Liver (tissue), 9 donors: ENCODE measurements around the gene CASQ2. TPM values are rescaled to one million over a fixed set of nuclear protein-coding genes. Genes with fewer than 3 reads are reported as not detected.

Experiments used
- DNase-seq: peaks from one replicate; pipeline ENCODE4 v3.0.0-alpha.2; 2017; ENCODE audit warnings: low spot score
- H3K27ac ChIP-seq, 2 donors: one replicate each; pipeline ENCODE4 v1.7.0; 2013; ENCODE audit warnings: inconsistent platforms in 2 of 2, low read length in 2 of 2, control low read depth in 1 of 2, low read depth in 1 of 2, mild to moderate bottlenecking in 1 of 2
- H3K27me3 ChIP-seq, 4 donors: one replicate each; pipeline versions ENCODE4 v1.6.1 to v1.7.0; 2013; ENCODE audit warnings: low read length in 3 of 4, inconsistent platforms in 1 of 4, mild to moderate bottlenecking in 1 of 4, moderate library complexity in 1 of 4; ENCODE audit not compliant: control insufficient read depth in 4 of 4, insufficient read depth in 4 of 4
- H3K36me3 ChIP-seq, 4 donors: one replicate each; pipeline versions ENCODE4 v1.6.1 to v1.7.0; 2013; ENCODE audit warnings: low read length in 3 of 4, mild to moderate bottlenecking in 3 of 4, low read depth in 1 of 4, moderate library complexity in 1 of 4; ENCODE audit not compliant: control insufficient read depth in 4 of 4, insufficient read depth in 3 of 4
- H3K4me1 ChIP-seq, 4 donors: one replicate each; pipeline versions ENCODE4 v1.6.1 to v1.7.0; 2013; ENCODE audit warnings: low read length in 3 of 4, mild to moderate bottlenecking in 3 of 4, moderate library complexity in 1 of 4; ENCODE audit not compliant: control insufficient read depth in 4 of 4, insufficient read depth in 4 of 4
- H3K4me3 ChIP-seq, 3 donors: one replicate each; pipeline versions ENCODE4 v1.6.1 to v1.7.0; 2013; ENCODE audit warnings: low read length in 3 of 3, control low read depth in 1 of 3, low read depth in 1 of 3, mild to moderate bottlenecking in 1 of 3
- H3K9ac ChIP-seq, 2 donors: one replicate each; pipeline ENCODE4 v1.7.0; 2013; ENCODE audit warnings: low read length in 2 of 2, mild to moderate bottlenecking in 2 of 2, moderate library complexity in 2 of 2, control low read depth in 1 of 2, low read depth in 1 of 2
- H3K9me3 ChIP-seq, 4 donors: one replicate each; pipeline versions ENCODE4 v1.6.1 to v1.7.0; 2013; ENCODE audit warnings: low read length in 3 of 4; ENCODE audit not compliant: control insufficient read depth in 4 of 4
- ATF3 ChIP-seq: IDR thresholded peaks from 2 replicates; pipeline ENCODE4 v1.6.1; 2016; ENCODE audit warnings: antibody characterized with exemption
- CTCF ChIP-seq: fragments of 150-350 bp; IDR thresholded peaks from 2 replicates; pipeline ENCODE4 v1.5.1; 2017; ENCODE audit warnings: improper control_type of control experiment, low read depth, low read length; ENCODE audit not compliant: missing input control
- FOXA1 ChIP-seq: IDR thresholded peaks from 2 replicates; pipeline ENCODE4 v1.6.1; 2016; ENCODE audit warnings: antibody characterized with exemption
- FOXA2 ChIP-seq: IDR thresholded peaks from 2 replicates; pipeline ENCODE4 v1.6.1; 2016; ENCODE audit warnings: antibody characterized with exemption
- GABPA ChIP-seq, 2 donors: IDR thresholded peaks in 1 of 2; conservative IDR thresholded peaks in 1 of 2; 2 replicates each; pipeline ENCODE4 v1.6.1; 2016; ENCODE audit warnings: antibody characterized with exemption in 2 of 2, mild to moderate bottlenecking in 1 of 2, moderate library complexity in 1 of 2
- HNF4A ChIP-seq, 2 donors: conservative IDR thresholded peaks; 2 replicates each; pipeline ENCODE4 v1.6.1; 2016; ENCODE audit warnings: antibody characterized with exemption in 2 of 2, mild to moderate bottlenecking in 2 of 2
- HNF4G ChIP-seq: IDR thresholded peaks from 2 replicates; pipeline ENCODE4 v1.6.1; 2016; ENCODE audit warnings: antibody characterized with exemption
- MAX ChIP-seq: IDR thresholded peaks from 2 replicates; pipeline ENCODE4 v1.6.1; 2016; ENCODE audit warnings: antibody characterized with exemption
- NR2F2 ChIP-seq: IDR thresholded peaks from 2 replicates; pipeline ENCODE4 v1.6.1; 2016; ENCODE audit warnings: antibody characterized with exemption
- RAD21 ChIP-seq, 2 donors: IDR thresholded peaks; 2 replicates each; pipeline ENCODE4 v1.6.1; 2016; ENCODE audit warnings: antibody characterized with exemption in 2 of 2, mild to moderate bottlenecking in 2 of 2
- REST ChIP-seq: IDR thresholded peaks from 2 replicates; pipeline ENCODE4 v1.6.1; 2016; ENCODE audit warnings: antibody characterized with exemption, mild to moderate bottlenecking
- RXRA ChIP-seq, 2 donors: IDR thresholded peaks; 2 replicates each; pipeline ENCODE4 v1.6.1; 2017 to 2018; ENCODE audit warnings: antibody characterized with exemption in 2 of 2, mild to moderate bottlenecking in 1 of 2
- SP1 ChIP-seq: IDR thresholded peaks from 2 replicates; pipeline ENCODE4 v1.6.1; 2018; ENCODE audit warnings: antibody characterized with exemption, mild to moderate bottlenecking
- TAF1 ChIP-seq: conservative IDR thresholded peaks from 2 replicates; pipeline ENCODE4 v1.6.1; 2016; ENCODE audit warnings: antibody characterized with exemption, mild to moderate bottlenecking
- YY1 ChIP-seq: IDR thresholded peaks from 2 replicates; pipeline ENCODE4 v1.6.1; 2016; ENCODE audit warnings: antibody characterized with exemption, mild to moderate bottlenecking
- ZBTB33 ChIP-seq: IDR thresholded peaks from 2 replicates; pipeline ENCODE4 v1.6.1; 2016; ENCODE audit warnings: antibody characterized with exemption
- WGBS: extraction: QIAGEN DNeasy Blood & Tissue Kit; methylation state at CpG from one replicate; pipeline ENCODE4 v1.1.7; 2013; 5-methylcytosine and 5-hydroxymethylcytosine counted together
- polyA plus RNA-seq, 2 donors: library from polyadenylated mRNA; stranded (reverse) in 1 of 2; unstranded in 1 of 2; fragments of 200-250 nt in 1 of 2; fragments of >200 nt in 1 of 2; fragmentation: Nextera tagmentation in 1 of 2; extraction: Ambion mirVana in 1 of 2; gene quantifications; one replicate each; pipeline versions ENCODE4 v1.2.1 to v1.2.3, GENCODE V29; 2013 to 2015
- total RNA-seq, 2 donors: library from RNA; depleted of rRNA; stranded (reverse); fragments of >200 nt; gene quantifications; one replicate each; pipeline ENCODE4 v1.2.3, GENCODE V29; 2014
- donor health status: healthy.
- donor health status: healthy.
- donor health status: healthy.
- donor health status: healthy.
- donor health status: healthy.

Gene CASQ2
- total and polyA plus RNA-seq, 4 donors: 0.33 to 1.1 TPM; not detected in 2

GRCh38 chr1:115765091-115765490 lies 3.4 kb downstream of the CASQ2 start:
- no peaks in the 10 kb centered on the region for H3K36me3 ChIP-seq
- no peaks in the 10 kb centered on the region for H3K27me3 ChIP-seq
- H3K4me1 ChIP-seq: no peaks in the 10 kb centered on the region
- no peaks in the 10 kb centered on the region for H3K9me3 ChIP-seq
- H3K27ac ChIP-seq: no peak overlapping the region
- H3K9ac ChIP-seq: no peak overlapping the region
- DNase-seq: no peak
- no peak for TF ChIP-seq HNF4G
- TF ChIP-seq ATF3: no peak
- no peak for TF ChIP-seq YY1
- no peak for TF ChIP-seq FOXA1
- TF ChIP-seq REST: no peak
- no peak for TF ChIP-seq FOXA2
- TF ChIP-seq ZBTB33: no peak
- no peak for TF ChIP-seq RAD21 (IDR thresholded peaks at IDR 0.05)
- no peak for TF ChIP-seq GABPA (IDR thresholded peaks at IDR 0.05 in 1 of 2, conservative IDR thresholded peaks at IDR 0.05 in 1 of 2)
- no peak for TF ChIP-seq MAX
- TF ChIP-seq SP1: no peak
- TF ChIP-seq TAF1: no peak
- no peak for TF ChIP-seq HNF4A (conservative IDR thresholded peaks at IDR 0.05)
- TF ChIP-seq RXRA (IDR thresholded peaks at IDR 0.05): no peak
- no peak for TF ChIP-seq NR2F2
- no peak overlapping the region for H3K4me3 ChIP-seq
- WGBS: 35% methylated on average over 1 of the region's 1 CpG

GRCh38 chr1:115764541-115764940 lies 4.0 kb downstream of the CASQ2 start:
- peak; percentile 47 for DNase-seq
- Histone ChIP-seq H3K4me1 (no peaks in the 10 kb centered on the region), H3K4me3 (no peak overlapping the region), H3K9me3 (no peaks in the 10 kb centered on the region), H3K9ac (no peak overlapping the region), H3K27me3 (no peaks in the 10 kb centered on the region), H3K36me3 (no peaks in the 10 kb centered on the region), H3K27ac (no peak overlapping the region)
- peak; percentile 27 to 47 for TF ChIP-seq HNF4A (conservative IDR thresholded peaks at IDR 0.05)
- TF ChIP-seq RAD21 (IDR thresholded peaks at IDR 0.05): peak; percentile 69 to 79
- TF ChIP-seq TAF1: no peak
- TF ChIP-seq CTCF: peak; percentile 34
- WGBS: 8% methylated on average over 1 of the region's 1 CpG
